ENCODE results near the gene ZBTB20. TPM values are rescaled to one million over a fixed set of nuclear protein-coding genes. Genes with fewer than 3 reads are reported as not detected.

The ZBTB20 gene
- total and polyA plus RNA-seq, 2 of the 4 experiments (the other 2 are of a cell fraction), result 0.75 to 14.7 TPM

DNA sequence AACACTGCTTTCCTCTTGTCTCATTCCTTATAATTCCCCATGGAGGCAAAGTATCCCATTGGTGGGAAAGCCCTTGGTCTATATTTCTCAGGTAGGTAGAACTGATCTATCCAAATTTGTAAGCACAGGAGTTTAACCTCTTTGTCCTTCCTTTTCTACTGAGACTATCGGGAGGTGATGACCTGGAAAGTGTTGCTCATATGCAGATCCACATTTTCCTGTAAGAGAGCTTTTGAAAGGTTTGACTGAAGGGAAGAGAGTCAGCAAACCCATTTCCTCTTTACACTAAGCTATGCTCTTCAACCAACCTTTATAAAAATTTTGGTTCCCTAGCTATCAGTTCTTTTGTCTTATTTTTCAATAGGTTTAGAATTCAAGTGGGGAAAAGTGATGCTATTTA lies 652.6 kb downstream of the ZBTB20 start:
- peaks cover 5 to 53% of the 10 kb centered on the region in 2 experiments for H3K79me1 ChIP-seq (ENCODE audit: low read depth in 1 of 2, low read length in 2 of 2)
- no peak overlapping the region for H2AK5ac ChIP-seq (ENCODE audit: low read depth, low read length)
- WGBS, 2 experiments (ENCODE audit: extremely low coverage in 2 of 2, insufficient read length in 1 of 2), result no CpG with 5 or more reads among the region's 1 CpG
- DNase-seq (no peak), ATAC-seq (ENCODE audit: low read depth) (no peak)
- no peak overlapping the region for H3K18ac ChIP-seq (ENCODE audit: low read depth, low read length)
- peaks cover 17% of the 10 kb centered on the region for H3K9me1 ChIP-seq (ENCODE audit: insufficient read depth, low read length)
- H3K56ac ChIP-seq (ENCODE audit: extremely low read depth, insufficient read depth, low read length), result no peak overlapping the region
- no peak overlapping the region for H4K91ac ChIP-seq (ENCODE audit: insufficient read depth, low read depth, low read length)
- POLR2A ChIA-PET (ENCODE audit: unreplicated experiment), result no interaction called here
- TF ChIP-seq SMC3 (IDR thresholded peaks at IDR 0.05; ENCODE audit: low read depth, low read length) (no peak), BHLHE40 (IDR thresholded peaks at IDR 0.05; ENCODE audit: low read depth, low read length) (no peak)
- no peak overlapping the region for H3K4ac ChIP-seq (ENCODE audit: low read depth, low read length)
- no TSS peak for BruUV-seq (replicated peaks)
- H4K20me1 ChIP-seq (ENCODE audit: insufficient read depth, low read length), result peaks cover 8% of the 10 kb centered on the region; the same call in 1 of the 2 replicates
- no peak overlapping the region for H3K9ac ChIP-seq (ENCODE audit: low read depth, low read length)
- dilution Hi-C loops (cut with HindIII; ENCODE audit: low sequenced_read_pairs, unreplicated experiment), result no loop called here
- H3K27me3 ChIP-seq (ENCODE audit: control insufficient read depth, insufficient read depth, low read length), result no peaks in the 10 kb centered on the region
- no peak overlapping the region for H3K4me2 ChIP-seq (ENCODE audit: low read depth, low read length)
- no peak overlapping the region for H2BK20ac ChIP-seq (ENCODE audit: low read depth, low read length)
- H3K4me1 ChIP-seq (ENCODE audit: control insufficient read depth, insufficient read depth, low read length), result peaks cover 8% of the 10 kb centered on the region
- H3K4me3 ChIP-seq (ENCODE audit: insufficient read depth, low read depth, low read length), result no peak overlapping the region
- no peaks in the 10 kb centered on the region for H3K9me3 ChIP-seq (ENCODE audit: control insufficient read depth, insufficient read depth, low read length)
- H4K5ac ChIP-seq (ENCODE audit: low read depth, low read length), result no peak overlapping the region
- H4K8ac ChIP-seq (ENCODE audit: low read depth in 2 of 2, low read length in 2 of 2), result no peak overlapping the region
- H3K27ac ChIP-seq (ENCODE audit: insufficient read depth, low read length), result no peak overlapping the region
- intact Hi-C loops (cut with micrococcal nuclease), result no loop called here
- no peak overlapping the region for H3K23ac ChIP-seq (ENCODE audit: low read depth, low read length)
- H2BK120ac ChIP-seq (ENCODE audit: low read depth, low read length), result no peak overlapping the region
- no peak overlapping the region for H2BK5ac ChIP-seq (ENCODE audit: low read depth, low read length, poor library complexity, severe bottlenecking)
- H2BK15ac ChIP-seq (ENCODE audit: low read depth, low read length), result no peak overlapping the region
- H3K36me3 ChIP-seq (ENCODE audit: control insufficient read depth, insufficient read depth, low read length), result 0 out of 2 replicates have a peak, but pooled peaks cover 1% of the 10 kb centered on the region
- no peak overlapping the region for H2AFZ ChIP-seq (replicated peaks; ENCODE audit: low read length, poor library complexity)
- CTCF ChIA-PET, result interaction anchor here (0.6 kb wide), 1 partner anchor 1199 kb away, joined by 3 read pairs; no protein-coding TSS in a partner anchor
- in situ Hi-C loops (cut with MboI; ENCODE audit: low sequenced_read_pairs), result no loop called here
- no peak overlapping the region for H3K14ac ChIP-seq (replicated peaks; ENCODE audit: low read depth, low read length)
- H2AK9ac ChIP-seq (replicated peaks; ENCODE audit: low read depth, low read length, poor library complexity), result no peak overlapping the region

Data from IMR-90 (cell line).